IMR-90 (cell line): ENCODE measurements around the gene GLG1. TPM values are rescaled to one million over a fixed set of nuclear protein-coding genes. Genes with fewer than 3 reads are reported as not detected.
A peak's percentile ranks its signal among the peaks of the same experiment; 100 is the strongest.

ENCODE experiments used
- ATAC-seq: fragments of 200-7000 bp; cut with Tn5 transposase; 2 replicates; pipeline ENCODE4 v1.9.1; 2020; ENCODE audit warnings: low read depth, mild to moderate bottlenecking, moderate library complexity
- BruUV-seq: library from RNA; stranded (reverse); fragments of 400-500 nt; replicated peaks from 2 replicates; lab custom pipeline; 2021; lab: Mats Ljungman, UMichigan
- CTCF ChIA-PET: fragments of 300-600 bp; formaldehyde crosslinking; extraction: SDS; loops from one replicate; lab custom pipeline; 2021; ENCODE audit warnings: antibody characterized with exemption; lab: Yijun Ruan, JAX
- POLR2A ChIA-PET: fragments of 300-600 bp; sonication (Branson Sonifier 250); formaldehyde crosslinking; loops from one replicate; lab custom pipeline; 2022; ENCODE audit warnings: antibody characterized with exemption; ENCODE audit not compliant: unreplicated experiment; lab: Charles Lee
- DNase-seq: peaks from one replicate; pipeline ENCODE4 v3.0.0; 2013
- H2AFZ ChIP-seq: replicated peaks from 2 replicates; pipeline ENCODE3; 2013; ENCODE audit warnings: low read length, mild to moderate bottlenecking; ENCODE audit not compliant: poor library complexity
- H2AK5ac ChIP-seq: 2 replicates; pipeline ENCODE4 v1.6.1; 2013; ENCODE audit warnings: low read depth, low read length, inconsistent platforms
- H2AK9ac ChIP-seq: replicated peaks from 2 replicates; pipeline ENCODE3; 2013; ENCODE audit warnings: mild to moderate bottlenecking, low read depth, low read length, moderate library complexity; ENCODE audit not compliant: poor library complexity
- H2BK120ac ChIP-seq: 2 replicates; pipeline ENCODE4 v1.6.1; 2013; ENCODE audit warnings: low read depth, low read length, inconsistent platforms
- H2BK15ac ChIP-seq: 3 replicates; pipeline ENCODE4 v1.6.1; 2013; ENCODE audit warnings: low read depth, low read length, inconsistent platforms
- H2BK20ac ChIP-seq: 2 replicates; pipeline ENCODE4 v1.6.1; 2013; ENCODE audit warnings: low read depth, mild to moderate bottlenecking, inconsistent platforms, low read length, moderate library complexity
- H2BK5ac ChIP-seq: 2 replicates; pipeline ENCODE4 v1.6.1; 2013; ENCODE audit warnings: mild to moderate bottlenecking, low read depth, low read length, inconsistent platforms; ENCODE audit not compliant: poor library complexity, severe bottlenecking
- H3K14ac ChIP-seq: replicated peaks from 2 replicates; pipeline ENCODE4 v1.6.1; 2013; ENCODE audit warnings: low read depth, low read length, inconsistent platforms
- H3K18ac ChIP-seq: 2 replicates; pipeline ENCODE4 v1.6.1; 2013; ENCODE audit warnings: low read depth, low read length, control low read depth
- H3K23ac ChIP-seq: 2 replicates; pipeline ENCODE4 v1.6.1; 2013; ENCODE audit warnings: low read depth, low read length, inconsistent platforms
- H3K27ac ChIP-seq: 2 replicates; pipeline ENCODE4 v1.5.1; 2013; ENCODE audit warnings: mild to moderate bottlenecking, control low read depth, low read length; ENCODE audit not compliant: insufficient read depth
- H3K27me3 ChIP-seq: 2 replicates; pipeline ENCODE4 v1.6.1; 2013; ENCODE audit warnings: low read length; ENCODE audit not compliant: control insufficient read depth, insufficient read depth
- H3K36me3 ChIP-seq: 2 replicates; pipeline ENCODE4 v1.6.1; 2013; ENCODE audit warnings: low read length, mixed read lengths; ENCODE audit not compliant: control insufficient read depth, insufficient read depth
- H3K4ac ChIP-seq: 2 replicates; pipeline ENCODE4 v1.6.1; 2013; ENCODE audit warnings: low read depth, low read length, inconsistent platforms
- H3K4me1 ChIP-seq: 2 replicates; pipeline ENCODE4 v1.6.1; 2013; ENCODE audit warnings: low read length, mixed read lengths; ENCODE audit not compliant: control insufficient read depth, insufficient read depth
- H3K4me2 ChIP-seq: 2 replicates; pipeline ENCODE4 v1.6.1; 2013; ENCODE audit warnings: low read depth, mild to moderate bottlenecking, control low read depth, low read length, moderate library complexity
- H3K4me3 ChIP-seq: 2 replicates; pipeline ENCODE4 v1.5.1; 2013; ENCODE audit warnings: low read depth, mild to moderate bottlenecking, control low read depth, low read length, moderate library complexity; ENCODE audit not compliant: insufficient read depth
- H3K56ac ChIP-seq: 2 replicates; pipeline ENCODE4 v1.6.1; 2013; ENCODE audit warnings: low read length, inconsistent platforms; ENCODE audit not compliant: insufficient read depth; ENCODE audit errors: extremely low read depth
- H3K79me1 ChIP-seq, 2 experiments: 2 replicates each; pipeline ENCODE4 v1.6.1; 2013; ENCODE audit warnings: low read length in 2 of 2, inconsistent platforms in 1 of 2, low read depth in 1 of 2
- H3K9ac ChIP-seq: 2 replicates; pipeline ENCODE4 v1.6.1; 2013; ENCODE audit warnings: low read depth, low read length, control low read depth
- H3K9me1 ChIP-seq: 2 replicates; pipeline ENCODE4 v1.6.1; 2013; ENCODE audit warnings: low read length, inconsistent platforms; ENCODE audit not compliant: insufficient read depth
- H3K9me3 ChIP-seq: 2 replicates; pipeline ENCODE4 v1.6.1; 2013; ENCODE audit warnings: low read length; ENCODE audit not compliant: control insufficient read depth, insufficient read depth
- H4K20me1 ChIP-seq: 2 replicates; pipeline ENCODE4 v1.6.1; 2013; ENCODE audit warnings: low read length, inconsistent platforms; ENCODE audit not compliant: insufficient read depth
- H4K5ac ChIP-seq: 2 replicates; pipeline ENCODE4 v1.6.1; 2013; ENCODE audit warnings: mild to moderate bottlenecking, low read depth, low read length, control low read depth
- H4K8ac ChIP-seq, 2 experiments: 2 replicates each; pipeline ENCODE4 v1.6.1; 2013; ENCODE audit warnings: low read depth in 2 of 2, low read length in 2 of 2, control low read depth in 1 of 2, inconsistent platforms in 1 of 2
- H4K91ac ChIP-seq: 2 replicates; pipeline ENCODE4 v1.6.1; 2013; ENCODE audit warnings: low read depth, low read length, inconsistent platforms; ENCODE audit not compliant: insufficient read depth
- BHLHE40 ChIP-seq: fragments of 150-350 bp; IDR thresholded peaks from 2 replicates; pipeline ENCODE4 v1.6.1; 2016; ENCODE audit warnings: mild to moderate bottlenecking, low read depth, low read length
- CEBPB ChIP-seq: IDR thresholded peaks from 2 replicates; pipeline ENCODE4 v1.6.1; 2012; ENCODE audit warnings: low read depth, low read length, improper control_type of control experiment
- CHD1 ChIP-seq: IDR thresholded peaks from 2 replicates; pipeline ENCODE4 v1.6.1; 2012; ENCODE audit warnings: low read depth, low read length, improper control_type of control experiment
- ELK1 ChIP-seq: fragments of 150-350 bp; IDR thresholded peaks from 2 replicates; pipeline ENCODE4 v1.6.1; 2016; ENCODE audit warnings: low read depth, mild to moderate bottlenecking, low read length, moderate library complexity, borderline replicate concordance
- FOS ChIP-seq: fragments of 150-350 bp; IDR thresholded peaks from 2 replicates; pipeline ENCODE4 v1.6.1; 2016; ENCODE audit warnings: low read depth, low read length
- MAFK ChIP-seq: IDR thresholded peaks from 2 replicates; pipeline ENCODE4 v1.6.1; 2012; ENCODE audit warnings: low read depth, low read length, improper control_type of control experiment
- MAZ ChIP-seq: IDR thresholded peaks from 2 replicates; pipeline ENCODE4 v1.6.1; 2012; ENCODE audit warnings: low read depth, mild to moderate bottlenecking, low read length, improper control_type of control experiment, moderate library complexity, borderline replicate concordance
- MXI1 ChIP-seq: IDR thresholded peaks from 2 replicates; pipeline ENCODE4 v1.6.1; 2012; ENCODE audit warnings: low read depth, mild to moderate bottlenecking, low read length, moderate library complexity, borderline replicate concordance
- NFE2L2 ChIP-seq: fragments of 150-350 bp; IDR thresholded peaks from 2 replicates; pipeline ENCODE4 v1.6.1; 2016; ENCODE audit warnings: low read depth, mild to moderate bottlenecking, low read length
- POLR2A ChIP-seq: IDR thresholded peaks from 2 replicates; pipeline ENCODE4 v1.6.1; 2012; ENCODE audit warnings: mild to moderate bottlenecking, low read depth, low read length
- RAD21 ChIP-seq: IDR thresholded peaks from 2 replicates; pipeline ENCODE4 v1.6.1; 2012; ENCODE audit warnings: low read length, improper control_type of control experiment
- RFX5 ChIP-seq: IDR thresholded peaks from 2 replicates; pipeline ENCODE4 v1.8.0; 2012; ENCODE audit warnings: low read depth, mild to moderate bottlenecking, low read length, moderate library complexity
- SMC3 ChIP-seq: fragments of 150-350 bp; IDR thresholded peaks from 2 replicates; pipeline ENCODE4 v1.6.1; 2016; ENCODE audit warnings: low read depth, mild to moderate bottlenecking, antibody characterized with exemption, low read length, moderate library complexity
- WGBS, 2 experiments: methylation state at CpG; one replicate each; pipeline versions ENCODE4 v1.1.5 to v1.1.7; 2013; ENCODE audit warnings: missing lambda C conversion rate in 2 of 2; ENCODE audit not compliant: insufficient read length in 1 of 2; ENCODE audit errors: extremely low coverage in 2 of 2; 5-methylcytosine and 5-hydroxymethylcytosine counted together
- dilution Hi-C: fragments of 300-500 bp; cut with HindIII; formaldehyde crosslinking; loops from one replicate; pipeline ENCODE4 v1.14.3; 2018; ENCODE audit warnings: low sequenced_read_pairs; ENCODE audit not compliant: unreplicated experiment
- in situ Hi-C: fragments of 300-500 bp; cut with MboI; formaldehyde crosslinking; loops from 3 replicates; pipeline ENCODE4 v1.14.3; 2019; ENCODE audit warnings: low sequenced_read_pairs, inconsistent platforms, mixed read lengths
- intact Hi-C: fragments of 100-400 bp; cut with micrococcal nuclease; formaldehyde crosslinking; loops from 2 replicates; pipeline ENCODE4 v1.10.0; 2022
- polyA plus RNA-seq, 3 experiments: library from polyadenylated mRNA; depleted of rRNA; stranded (reverse); fragments of >200 nt; gene quantifications; 2 replicates each; pipeline ENCODE4 v1.2.3, GENCODE V29; 2012; ENCODE audit warnings: low replicate concordance in 1 of 3
- total RNA-seq: library from RNA; depleted of rRNA; stranded (reverse); fragments of >200 nt; gene quantifications from 2 replicates; pipeline ENCODE4 v1.2.3, GENCODE V29; 2012
- TF ChIP-seq, protein P1 (sequence below): conservative IDR thresholded peaks from 2 replicates; pipeline ENCODE4 v1.5.1; 2012; ENCODE audit warnings: mild to moderate bottlenecking, low read depth, low read length, improper control_type of control experiment
- TF ChIP-seq, protein P2 (sequence below): fragments of 150-350 bp; IDR thresholded peaks from 2 replicates; pipeline ENCODE4 v1.6.1; 2017; ENCODE audit warnings: mild to moderate bottlenecking, antibody characterized with exemption, low read length, low read depth

GLG1 gene
- total and polyA plus RNA-seq, 2 of the 4 experiments (the other 2 are of a cell fraction): 91.0 to 107 TPM

- Histone ChIP-seq H3K9me1 (peaks cover 14% of the 10 kb centered on the region), H2BK15ac (no peak overlapping the region), H4K20me1 (peaks cover 84% of the 10 kb centered on the region), H3K9me3 (no peaks in the 10 kb centered on the region), H3K23ac (no peak overlapping the region), H3K9ac (no peak overlapping the region), H2AK9ac (no peak overlapping the region), H3K27me3 (no peaks in the 10 kb centered on the region), H3K4ac (no peak overlapping the region), H3K79me1 (peaks cover 31 to 77% of the 10 kb centered on the region in 2 experiments), H3K4me3 (no peak overlapping the region), H2AK5ac (no peak overlapping the region), H3K56ac (no peak overlapping the region), H4K5ac (no peak overlapping the region), H3K14ac (no peak overlapping the region), H3K36me3 (no peaks in the 10 kb centered on the region), H4K8ac (no peak overlapping the region), H3K4me2 (no peak overlapping the region), H2AFZ (no peak overlapping the region), H4K91ac (no peak overlapping the region), H2BK20ac (no peak overlapping the region), H3K4me1 (peaks cover 4% of the 10 kb centered on the region), H2BK120ac (no peak overlapping the region), H3K27ac (no peak overlapping the region), H2BK5ac (no peak overlapping the region), H3K18ac (no peak overlapping the region)
- CTCF ChIA-PET: no interaction called here
- WGBS, 2 experiments: 100% methylated on average over 1 of the region's 5 CpGs; no CpG with 5 or more reads in 1 of the 2 experiments
- BruUV-seq: no TSS peak
- POLR2A ChIA-PET: no interaction called here
- no peak for ATAC-seq
- intact Hi-C loops (no loop called here), in situ Hi-C loops (no loop called here), dilution Hi-C loops (no loop called here)
- DNase-seq: peak; percentile 12
- TF ChIP-seq RAD21: no peak
- no peak for TF ChIP-seq NFE2L2
- no peak for TF ChIP-seq FOS
- TF ChIP-seq, protein P1, sequence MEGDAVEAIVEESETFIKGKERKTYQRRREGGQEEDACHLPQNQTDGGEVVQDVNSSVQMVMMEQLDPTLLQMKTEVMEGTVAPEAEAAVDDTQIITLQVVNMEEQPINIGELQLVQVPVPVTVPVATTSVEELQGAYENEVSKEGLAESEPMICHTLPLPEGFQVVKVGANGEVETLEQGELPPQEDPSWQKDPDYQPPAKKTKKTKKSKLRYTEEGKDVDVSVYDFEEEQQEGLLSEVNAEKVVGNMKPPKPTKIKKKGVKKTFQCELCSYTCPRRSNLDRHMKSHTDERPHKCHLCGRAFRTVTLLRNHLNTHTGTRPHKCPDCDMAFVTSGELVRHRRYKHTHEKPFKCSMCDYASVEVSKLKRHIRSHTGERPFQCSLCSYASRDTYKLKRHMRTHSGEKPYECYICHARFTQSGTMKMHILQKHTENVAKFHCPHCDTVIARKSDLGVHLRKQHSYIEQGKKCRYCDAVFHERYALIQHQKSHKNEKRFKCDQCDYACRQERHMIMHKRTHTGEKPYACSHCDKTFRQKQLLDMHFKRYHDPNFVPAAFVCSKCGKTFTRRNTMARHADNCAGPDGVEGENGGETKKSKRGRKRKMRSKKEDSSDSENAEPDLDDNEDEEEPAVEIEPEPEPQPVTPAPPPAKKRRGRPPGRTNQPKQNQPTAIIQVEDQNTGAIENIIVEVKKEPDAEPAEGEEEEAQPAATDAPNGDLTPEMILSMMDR: no peak
- TF ChIP-seq MAZ: no peak
- no peak for TF ChIP-seq BHLHE40
- TF ChIP-seq POLR2A: no peak
- TF ChIP-seq, protein P2, sequence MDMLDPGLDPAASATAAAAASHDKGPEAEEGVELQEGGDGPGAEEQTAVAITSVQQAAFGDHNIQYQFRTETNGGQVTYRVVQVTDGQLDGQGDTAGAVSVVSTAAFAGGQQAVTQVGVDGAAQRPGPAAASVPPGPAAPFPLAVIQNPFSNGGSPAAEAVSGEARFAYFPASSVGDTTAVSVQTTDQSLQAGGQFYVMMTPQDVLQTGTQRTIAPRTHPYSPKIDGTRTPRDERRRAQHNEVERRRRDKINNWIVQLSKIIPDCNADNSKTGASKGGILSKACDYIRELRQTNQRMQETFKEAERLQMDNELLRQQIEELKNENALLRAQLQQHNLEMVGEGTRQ: no peak
- TF ChIP-seq CEBPB: no peak
- TF ChIP-seq ELK1: no peak
- TF ChIP-seq MAFK: no peak
- TF ChIP-seq CHD1: no peak
- TF ChIP-seq RFX5: no peak
- no peak for TF ChIP-seq MXI1
- TF ChIP-seq SMC3: no peak
Measured at GRCh38 chr16:74570412-74571301, 36.3 kb downstream of the GLG1 start.
